ENCODE data around the gene ZNF532. TPM values are rescaled to one million over a fixed set of nuclear protein-coding genes. Genes with fewer than 3 reads are reported as not detected.

ZNF532 gene
- total RNA-seq, 1 donor from 2014 or later: 84.8 TPM

DNA sequence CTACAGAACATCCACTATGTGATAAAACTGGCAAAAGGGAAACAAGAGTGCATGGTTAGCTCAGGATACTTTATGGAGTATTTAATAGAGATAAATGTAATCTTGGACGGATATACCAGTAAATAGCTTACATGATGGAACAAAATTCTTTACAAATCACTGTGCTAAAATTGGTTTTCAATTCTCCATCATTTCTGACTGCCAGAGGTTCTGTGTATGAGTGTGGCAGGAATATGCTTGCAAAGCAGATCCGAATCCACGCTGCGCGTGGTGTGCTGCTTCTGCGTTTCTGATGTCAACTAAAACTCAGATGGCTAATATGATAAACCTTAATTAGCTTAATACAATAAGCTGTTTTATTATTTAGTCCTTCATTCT lies 2.1 kb downstream of the ZNF532 start:
- no peak for DNase-seq (ENCODE audit: extremely low read depth, low read depth, low spot score)

DNA sequence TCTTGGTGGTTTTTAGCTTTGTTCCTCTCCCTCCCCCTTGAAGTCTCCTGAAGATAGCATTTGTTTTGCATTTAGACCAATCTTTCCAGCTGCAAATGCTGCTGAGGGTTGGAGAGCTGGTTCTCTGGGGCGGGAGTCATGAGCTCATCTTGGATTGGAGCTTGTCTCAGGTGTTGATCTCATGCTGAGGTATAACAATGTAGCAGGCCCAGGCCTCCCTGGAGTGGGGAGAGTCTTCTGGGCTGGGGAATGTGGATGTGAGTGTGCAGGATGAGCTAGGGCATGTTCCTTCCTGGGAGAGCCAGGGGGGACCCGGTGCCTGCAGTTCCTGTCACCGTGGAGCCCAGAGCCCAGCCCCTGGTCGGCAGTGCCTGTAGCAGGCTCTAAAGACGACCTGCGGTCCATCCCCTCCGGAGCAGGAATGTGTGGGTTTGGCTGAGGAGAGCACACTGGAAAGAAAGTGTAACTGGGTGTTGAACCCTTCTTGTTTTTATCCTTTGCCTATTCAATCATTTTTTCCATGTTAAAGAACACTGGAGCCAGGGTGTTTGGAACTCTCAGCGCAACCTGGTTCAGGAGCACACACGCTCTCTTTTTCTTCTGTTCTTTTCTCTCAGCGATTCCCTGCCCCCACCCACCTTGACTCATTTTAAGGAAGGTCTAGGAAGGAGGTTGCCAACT lies 2.7 kb downstream of the ZNF532 start:
- no peak for DNase-seq (ENCODE audit: extremely low read depth, low read depth, low spot score)

DNA sequence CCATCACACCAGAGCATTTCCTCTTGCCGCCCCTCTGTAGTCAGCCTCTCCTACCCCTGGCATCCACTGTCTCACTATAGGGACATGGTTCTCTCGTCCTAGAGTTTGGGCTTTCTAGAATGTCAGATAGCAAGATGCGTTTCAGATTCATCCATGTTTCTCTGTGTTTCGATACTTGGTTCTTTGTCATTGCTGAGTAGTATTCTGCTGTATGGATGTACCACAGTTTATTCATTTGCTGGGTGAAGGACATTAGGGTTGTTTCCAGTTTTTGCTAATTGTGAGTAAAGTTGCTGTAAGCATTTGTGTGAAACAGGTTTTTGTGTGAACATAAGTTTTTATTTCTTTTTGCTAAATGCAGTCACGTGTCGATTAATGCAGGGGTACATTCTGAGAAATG lies 3.8 kb downstream of the ZNF532 start:
- no peak for DNase-seq (ENCODE audit: extremely low read depth, low read depth, low spot score)

DNA sequence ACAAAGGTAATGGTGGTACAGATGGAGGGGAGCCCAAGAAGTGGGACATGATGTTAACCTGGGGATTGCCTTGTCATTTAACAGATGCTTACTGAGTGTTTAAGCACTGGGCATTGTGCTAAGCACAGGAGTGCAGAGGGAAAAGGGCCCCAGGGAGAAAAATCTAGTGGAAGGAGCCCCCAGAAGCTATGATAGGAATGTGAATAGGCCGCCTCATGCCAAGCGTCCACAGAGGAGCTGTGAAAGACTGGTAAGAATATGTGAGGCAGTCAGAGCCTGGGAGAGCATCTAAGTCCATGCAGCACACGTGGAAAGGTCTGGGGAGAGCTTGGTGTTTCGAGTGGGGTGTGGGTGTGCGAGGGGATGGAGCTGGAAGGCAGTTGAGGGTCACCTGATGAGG lies 5.5 kb downstream of the ZNF532 start:
- DNase-seq (ENCODE audit: extremely low read depth, low read depth, low spot score): no peak

DNA sequence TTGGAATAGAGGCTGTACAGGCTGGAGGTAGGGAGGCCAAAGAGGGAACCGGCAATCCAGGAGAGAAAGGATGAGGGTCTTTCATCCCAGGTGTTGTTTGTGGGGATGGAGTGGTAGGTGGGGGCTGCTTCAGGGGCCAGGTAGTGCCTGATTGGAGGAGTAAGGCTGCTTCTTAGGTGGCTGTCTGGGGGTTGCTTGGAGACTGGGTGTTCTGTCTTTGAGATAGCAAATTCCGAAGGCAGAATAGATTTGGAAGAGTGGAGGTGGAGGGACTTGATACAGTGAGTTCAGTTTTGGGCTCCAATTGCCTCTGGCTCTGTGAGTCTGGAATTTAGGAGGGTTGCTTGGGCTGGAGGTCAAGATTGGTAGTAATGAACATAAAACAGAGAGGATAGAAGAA lies 5.9 kb downstream of the ZNF532 start:
- no peak for DNase-seq (ENCODE audit: extremely low read depth, low read depth, low spot score)

DNA sequence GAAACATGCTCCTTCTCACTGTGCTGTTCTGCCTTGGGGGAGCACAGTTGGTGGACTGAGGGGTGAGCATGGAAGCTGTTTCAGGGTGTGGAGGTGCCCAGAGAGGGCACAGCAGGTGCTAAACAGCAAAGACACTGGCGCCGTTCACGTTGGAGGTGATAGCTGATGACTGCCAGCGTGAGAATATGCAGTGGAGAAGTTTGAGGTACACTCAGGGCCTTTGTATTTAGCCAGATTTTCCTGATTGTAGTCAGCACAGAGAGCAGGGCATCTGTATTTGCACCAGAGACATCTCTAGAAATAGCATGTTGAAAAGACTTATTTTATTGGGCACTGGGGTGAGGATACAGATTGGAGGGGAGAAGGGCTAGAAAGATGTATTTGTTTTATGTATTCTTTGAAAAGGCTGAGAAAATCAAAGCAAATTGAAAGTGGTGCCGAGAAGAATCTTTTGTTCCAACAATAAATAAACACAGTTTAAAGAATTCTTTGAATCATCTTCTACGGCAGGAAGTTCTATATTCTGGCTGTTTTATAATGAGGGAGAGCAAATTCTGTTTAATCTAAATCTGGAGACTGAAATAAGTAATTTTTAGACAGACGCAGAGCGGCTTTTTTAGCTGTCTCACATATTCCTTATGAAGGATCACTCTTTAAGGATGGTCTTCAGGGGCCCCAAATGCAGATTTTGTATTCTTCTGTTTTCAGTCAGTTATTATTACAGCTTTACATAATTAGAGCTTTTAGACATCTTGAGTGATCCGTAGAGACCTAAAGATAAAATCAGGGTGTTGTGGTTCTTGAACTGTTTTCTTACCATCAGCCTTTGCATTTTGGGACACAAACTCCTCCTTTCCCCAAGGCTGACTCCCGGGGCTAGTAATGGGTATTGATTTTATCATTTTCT lies 7.1 kb downstream of the ZNF532 start:
- DNase-seq (ENCODE audit: extremely low read depth, low read depth, low spot score): no peak

DNA sequence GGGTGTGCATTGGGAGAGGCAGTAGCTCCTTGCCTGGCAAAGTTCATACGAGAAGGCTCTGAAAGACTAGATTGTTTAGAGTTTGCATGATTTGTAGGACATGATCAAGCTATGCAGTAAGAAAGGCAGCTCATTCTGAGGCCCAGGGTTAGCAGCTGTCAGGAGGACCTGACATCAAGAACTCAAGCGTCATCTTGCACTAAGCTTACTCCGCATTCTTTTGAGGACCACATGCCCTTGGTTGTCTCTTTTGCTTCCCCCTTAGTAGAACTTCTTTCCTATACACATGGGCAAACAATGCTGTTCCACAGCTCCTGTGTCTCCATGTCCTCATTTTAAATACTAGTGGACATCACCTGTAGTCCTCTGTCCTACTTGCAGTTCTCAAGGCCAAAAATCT lies 14.0 kb downstream of the ZNF532 start:
- no peak for DNase-seq (ENCODE audit: extremely low read depth, low read depth, low spot score)

DNA sequence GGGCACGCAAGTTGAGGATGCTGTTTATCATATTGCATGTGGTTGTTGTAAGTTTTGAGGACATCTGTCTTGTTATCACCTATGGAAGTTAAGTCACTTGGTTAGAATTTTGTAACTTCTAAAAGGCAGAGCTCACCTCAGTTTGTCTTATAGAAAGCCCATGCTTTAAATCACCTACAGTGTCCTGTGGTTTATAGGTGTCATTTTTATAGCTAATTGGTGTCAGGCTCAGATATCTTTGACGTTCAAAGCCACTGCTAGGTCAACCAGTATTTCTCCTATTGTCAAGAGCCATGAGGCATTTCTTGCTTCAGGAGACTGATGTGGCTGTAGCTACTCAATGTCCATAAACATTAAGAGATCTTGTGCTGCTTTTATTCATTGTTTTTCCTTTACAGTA lies 16.8 kb downstream of the ZNF532 start:
- no peak for DNase-seq (ENCODE audit: extremely low read depth, low read depth, low spot score)

DNA sequence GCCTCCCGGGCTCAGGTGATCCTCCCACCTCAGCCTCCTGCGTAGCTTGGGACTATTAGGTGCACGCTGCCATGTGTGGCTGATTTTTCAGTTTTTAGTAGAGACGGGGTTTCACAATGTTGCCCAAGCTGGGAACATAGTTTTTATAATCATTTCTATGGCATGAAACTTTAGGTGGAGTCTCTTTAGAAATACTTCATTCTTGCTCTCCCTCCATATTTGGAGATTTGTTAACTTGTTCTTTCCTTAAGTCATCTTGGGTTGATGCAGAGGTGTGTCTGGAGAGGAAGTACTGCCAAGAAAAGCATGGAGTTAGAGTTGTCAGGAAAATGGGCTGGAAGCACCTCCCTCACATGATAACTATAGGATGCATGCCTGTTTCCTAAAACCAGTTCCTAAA lies 17.4 kb downstream of the ZNF532 start:
- DNase-seq (ENCODE audit: extremely low read depth, low read depth, low spot score): no peak

DNA sequence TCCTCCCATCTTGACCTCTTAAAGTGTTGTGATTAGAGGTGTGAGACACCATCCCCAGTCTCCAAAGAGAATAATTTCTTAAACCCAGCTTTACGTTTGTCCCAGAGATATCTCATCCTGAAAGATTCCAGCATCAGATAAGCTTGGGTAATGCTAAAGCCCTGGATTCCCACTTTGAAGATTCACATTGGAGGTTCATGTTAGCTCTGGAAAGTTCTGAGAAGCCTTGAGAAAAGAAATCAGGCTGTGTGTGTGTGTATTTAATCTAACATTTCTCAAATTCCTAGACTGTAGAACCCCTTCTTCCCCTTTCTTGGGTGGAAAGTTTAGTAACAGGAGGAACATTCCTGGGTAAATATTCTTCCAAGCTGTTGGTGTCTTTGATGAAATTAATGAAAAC lies 18.0 kb downstream of the ZNF532 start:
- DNase-seq (ENCODE audit: extremely low read depth, low read depth, low spot score): no peak

DNA sequence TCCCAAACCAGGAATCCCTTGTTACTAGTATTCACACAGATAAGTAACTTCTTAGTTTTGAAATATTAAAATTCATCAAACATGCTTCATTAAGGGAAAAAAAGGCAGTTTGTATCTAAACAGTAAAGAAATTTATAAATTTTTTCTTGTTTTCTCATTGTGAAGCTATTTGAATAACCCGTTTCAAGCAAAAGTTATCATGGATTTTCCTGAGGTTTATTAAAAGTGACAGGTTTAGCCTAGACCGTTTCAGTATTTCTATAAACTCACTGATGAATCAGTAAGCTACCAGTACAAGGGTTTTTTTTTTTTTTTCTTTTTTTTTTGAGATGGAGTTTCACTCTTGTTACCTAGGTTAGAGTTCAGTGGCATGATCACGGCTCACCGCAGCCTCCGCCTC lies 20.0 kb downstream of the ZNF532 start:
- no peak for DNase-seq (ENCODE audit: extremely low read depth, low read depth, low spot score)

DNA sequence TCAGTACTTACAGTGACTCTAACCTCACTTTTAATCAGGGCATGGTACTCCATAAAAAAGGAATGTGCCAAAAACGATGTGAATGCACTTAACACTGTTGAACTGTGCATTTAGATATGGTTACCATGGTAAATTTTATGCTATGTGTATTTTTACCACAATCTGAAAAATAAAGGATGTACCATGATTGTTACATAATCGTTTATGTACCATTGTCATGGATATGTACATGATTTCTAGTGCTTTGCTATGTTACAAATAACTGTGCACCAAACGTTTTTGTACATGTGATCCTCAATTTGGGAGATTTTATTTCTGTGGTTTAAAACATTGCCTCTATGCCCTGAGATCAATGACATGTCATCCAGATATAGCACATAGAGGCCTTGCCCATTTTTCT lies 21.8 kb downstream of the ZNF532 start:
- no peak for DNase-seq (ENCODE audit: extremely low read depth, low read depth, low spot score)

DNA sequence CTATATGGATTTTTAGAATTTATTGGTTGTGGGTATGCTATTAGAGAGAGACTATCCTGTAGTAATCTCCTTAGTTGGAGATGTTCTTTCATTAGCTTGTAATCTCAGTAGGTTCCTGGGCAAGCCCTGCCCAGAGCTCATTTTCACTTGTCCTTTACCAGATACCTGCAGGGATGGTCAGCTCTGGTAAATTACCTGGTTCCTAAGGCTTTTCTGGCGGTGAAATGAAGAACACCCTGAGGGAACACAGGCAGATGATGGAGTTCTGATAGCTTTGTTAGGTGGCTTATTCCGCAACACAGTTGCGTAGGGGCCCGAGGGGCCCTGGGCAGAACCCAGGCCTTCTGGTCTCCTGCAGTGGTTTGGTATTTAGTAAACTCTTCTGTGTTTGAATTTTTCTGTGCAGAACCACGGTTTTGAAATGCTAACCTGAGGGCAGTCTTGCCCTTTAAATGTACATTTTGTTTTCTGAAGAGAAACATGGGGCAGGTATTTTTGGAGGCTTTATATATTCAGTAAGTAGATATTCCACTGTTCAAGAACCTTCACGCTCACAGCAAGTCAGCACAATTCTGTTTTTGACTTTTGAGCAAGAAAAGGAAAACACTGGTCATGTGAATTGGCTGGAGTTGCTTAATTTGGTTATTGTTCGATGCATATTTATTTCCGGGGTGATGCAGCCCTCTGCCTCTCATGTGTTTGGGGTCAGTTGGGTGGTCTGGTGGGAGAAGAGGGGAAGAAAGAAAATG lies 22.4 kb downstream of the ZNF532 start:
- no peak for DNase-seq (ENCODE audit: extremely low read depth, low read depth, low spot score)

DNA sequence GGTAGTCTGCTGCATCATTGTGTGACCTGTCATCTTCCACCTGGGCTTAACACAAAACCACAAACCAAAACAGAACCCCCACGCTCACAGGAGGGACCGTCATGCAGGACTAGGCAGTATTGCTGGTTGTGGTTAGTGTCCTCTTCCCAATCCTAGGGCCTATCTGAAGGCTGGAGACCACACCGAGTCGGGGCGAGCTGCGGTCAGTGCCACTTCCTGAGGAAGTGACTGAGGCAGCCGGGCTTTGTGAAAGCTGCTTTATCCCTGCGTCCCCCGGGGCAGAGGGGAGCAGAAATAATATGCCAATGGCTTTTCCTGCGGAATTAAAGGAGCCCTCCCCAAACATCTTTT lies 22.9 kb downstream of the ZNF532 start:
- no peak for DNase-seq (ENCODE audit: extremely low read depth, low read depth, low spot score)

DNA sequence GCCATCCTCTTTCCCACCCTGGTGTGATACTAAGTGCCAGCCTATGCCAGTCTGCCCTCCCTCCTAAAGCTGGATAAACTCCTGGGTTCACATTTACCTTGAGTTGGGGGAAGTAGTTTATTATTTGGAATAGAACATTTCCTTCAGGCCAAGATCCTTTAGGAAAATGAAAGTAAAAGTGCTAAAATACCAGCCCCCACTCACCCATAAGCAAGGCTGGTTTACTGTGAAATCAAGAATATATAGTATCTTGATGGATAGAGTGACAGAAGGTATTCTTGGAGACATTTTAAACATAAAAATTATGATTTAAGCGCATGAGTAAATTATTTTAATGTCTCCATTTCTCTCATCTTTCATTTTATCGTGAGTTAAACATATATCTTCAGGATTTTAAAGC lies 27.1 kb downstream of the ZNF532 start:
- DNase-seq (ENCODE audit: extremely low read depth, low read depth, low spot score): no peak

DNA sequence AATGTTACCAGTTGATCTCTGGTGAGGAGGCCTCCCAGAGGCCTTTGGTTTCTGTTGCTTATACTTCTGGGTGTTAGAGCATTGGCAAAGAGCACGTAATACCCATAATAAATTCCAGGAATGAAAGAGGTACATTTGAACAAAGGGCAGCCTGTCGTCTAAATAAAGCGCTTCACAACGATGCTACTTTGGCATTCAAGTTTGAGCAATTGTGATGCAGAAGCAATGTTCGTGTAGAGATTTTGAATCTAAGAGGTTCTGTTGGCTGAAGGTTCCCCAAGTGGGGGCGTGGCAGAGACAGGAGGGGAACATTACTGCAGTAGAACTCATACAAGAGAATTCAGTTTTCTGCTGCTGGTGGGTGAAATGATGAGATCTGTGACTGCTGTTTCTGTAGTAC lies 27.8 kb downstream of the ZNF532 start:
- DNase-seq (ENCODE audit: extremely low read depth, low read depth, low spot score): no peak

DNA sequence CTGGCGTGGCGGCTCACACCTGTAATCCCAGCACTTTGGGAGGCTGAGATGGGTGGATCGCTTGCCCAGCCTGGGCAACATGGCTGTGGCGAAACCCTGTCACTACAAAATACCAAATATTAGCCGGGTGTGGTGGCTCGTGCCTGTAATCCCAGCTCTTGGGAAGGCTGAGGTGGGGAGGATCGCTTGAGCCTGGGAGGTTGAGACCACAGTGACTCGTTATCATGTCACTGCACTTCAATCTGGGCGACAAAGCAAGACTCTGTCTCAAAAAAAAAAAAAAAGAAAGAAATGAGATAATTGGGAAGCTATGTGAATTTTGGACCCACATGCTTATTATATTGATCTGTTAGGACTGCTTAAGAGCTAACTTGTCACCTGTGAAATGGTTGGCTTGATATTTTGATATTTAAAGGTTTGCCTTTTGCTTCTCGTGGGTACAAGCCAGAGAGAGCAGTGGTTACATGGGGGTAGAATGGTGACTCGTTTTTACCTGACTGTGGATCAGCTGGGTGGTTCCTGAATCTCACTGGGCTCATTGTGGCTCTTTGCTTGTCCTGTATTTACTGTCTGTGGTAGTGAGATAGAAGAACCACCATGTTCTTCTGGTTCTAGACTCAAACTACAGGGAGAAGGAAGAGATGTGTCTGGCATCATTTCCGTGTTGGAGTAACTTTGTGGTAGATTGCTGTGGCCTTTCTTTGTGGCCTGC lies 28.9 kb downstream of the ZNF532 start:
- DNase-seq (ENCODE audit: extremely low read depth, low read depth, low spot score): no peak

DNA sequence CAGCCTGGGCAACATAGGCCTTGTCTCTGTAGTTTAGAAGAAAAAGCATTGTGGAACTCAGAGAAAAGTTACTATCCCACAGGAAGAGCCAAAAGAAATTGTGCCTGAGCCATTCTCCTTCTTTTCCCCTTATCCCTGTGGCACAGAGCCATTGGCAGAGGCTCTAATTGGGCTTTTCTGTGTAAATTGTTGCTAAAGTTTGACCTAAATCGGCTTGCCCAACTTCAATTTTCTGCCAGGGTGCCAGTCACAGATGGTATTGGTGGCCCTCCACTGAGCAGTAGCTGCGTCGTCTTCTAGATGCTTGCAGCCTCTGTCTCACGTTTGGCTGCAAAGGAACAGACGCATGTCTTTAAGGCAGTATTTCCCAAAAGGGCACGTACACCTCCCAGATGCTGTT lies 30.3 kb downstream of the ZNF532 start:
- DNase-seq (ENCODE audit: extremely low read depth, low read depth, low spot score): no peak

DNA sequence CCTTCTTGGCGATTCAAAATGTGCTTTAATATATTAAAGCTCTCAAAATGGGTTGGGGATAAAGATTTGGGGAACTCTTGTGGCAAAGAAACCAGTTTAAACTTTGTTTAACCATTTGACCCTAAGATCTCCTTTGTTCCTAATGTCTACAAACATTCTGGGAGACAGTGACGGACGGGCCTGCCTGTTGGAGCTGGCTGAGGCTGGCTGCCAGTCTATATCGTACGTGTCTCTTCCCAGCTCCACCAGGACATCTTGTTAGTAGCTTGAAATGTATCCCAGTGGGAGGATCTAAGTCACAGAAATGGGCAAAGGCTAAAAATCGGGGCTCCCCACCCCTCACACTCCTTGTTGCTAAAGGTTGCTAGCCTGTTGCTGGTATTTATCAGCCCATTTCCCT lies 30.7 kb downstream of the ZNF532 start:
- no peak for DNase-seq (ENCODE audit: extremely low read depth, low read depth, low spot score)

DNA sequence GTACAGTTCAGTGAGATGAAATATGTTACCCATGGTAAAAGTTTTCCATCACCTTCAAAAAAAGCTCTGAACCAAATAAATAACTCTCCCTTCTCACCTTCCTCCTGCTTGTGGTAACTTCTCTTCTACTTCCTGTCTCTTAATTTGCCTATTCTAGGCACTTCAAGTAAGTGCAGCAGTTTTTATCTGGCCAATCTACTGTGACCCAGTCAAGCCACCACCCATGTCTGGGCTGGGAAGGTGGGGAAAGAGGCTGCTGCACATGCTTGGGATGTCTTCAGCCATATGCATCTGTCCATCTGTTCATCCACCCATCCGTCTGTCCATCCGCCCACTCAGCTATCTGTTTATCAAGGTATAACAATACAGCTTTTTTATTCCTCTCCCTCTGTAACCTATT lies 31.6 kb downstream of the ZNF532 start:
- no peak for DNase-seq (ENCODE audit: extremely low read depth, low read depth, low spot score)

All from glomerular endothelial cell (primary cell).